AG04450 (cell line): ENCODE results near the gene C1orf105. TPM values are rescaled to one million over a fixed set of nuclear protein-coding genes. Genes with fewer than 3 reads are reported as not detected.

Source experiments
- CTCF ChIA-PET: fragments of 300-600, 350-600 bp; formaldehyde crosslinking; extraction: SDS; loops from one replicate; lab custom pipeline; 2022; ENCODE audit warnings: antibody characterized with exemption, inconsistent platforms; lab: Charles Lee
- POLR2A ChIA-PET: fragments of 350-600 bp; formaldehyde crosslinking; extraction: SDS; loops from one replicate; lab custom pipeline; 2021; ENCODE audit warnings: antibody characterized with exemption, inconsistent platforms; lab: Yijun Ruan, JAX
- DNase-seq: peaks from one replicate; pipeline ENCODE4 v3.0.0-alpha.2; 2011; ENCODE audit warnings: low read depth, low spot score
- H3K27ac ChIP-seq: one replicate; pipeline ENCODE4 v1.5.1; 2012; ENCODE audit warnings: low read depth, low read length, control low read depth
- H3K27me3 ChIP-seq: one replicate; pipeline ENCODE4 v1.6.0; 2012; ENCODE audit warnings: low read length; ENCODE audit not compliant: control insufficient read depth, insufficient read depth
- H3K4me3 ChIP-seq: 2 replicates; pipeline ENCODE4 v1.5.1; 2011; ENCODE audit warnings: mild to moderate bottlenecking, low read depth, low read length, control low read depth
- H3K9me3 ChIP-seq: 2 replicates; pipeline ENCODE4 v1.5.1; 2012; ENCODE audit warnings: low read length; ENCODE audit not compliant: control insufficient read depth, insufficient read depth
- CTCF ChIP-seq: IDR thresholded peaks from 2 replicates; pipeline ENCODE4 v1.5.1; 2011; ENCODE audit warnings: low read depth, low read length, control low read depth, inconsistent platforms
- polyA plus RNA-seq: library from polyadenylated mRNA; depleted of rRNA; stranded (reverse); fragments of >200 nt; gene quantifications from 2 replicates; pipeline ENCODE4 v1.2.3, GENCODE V29; 2011

Gene C1orf105
- polyA plus RNA-seq, 1 experiment: not detected

DNA sequence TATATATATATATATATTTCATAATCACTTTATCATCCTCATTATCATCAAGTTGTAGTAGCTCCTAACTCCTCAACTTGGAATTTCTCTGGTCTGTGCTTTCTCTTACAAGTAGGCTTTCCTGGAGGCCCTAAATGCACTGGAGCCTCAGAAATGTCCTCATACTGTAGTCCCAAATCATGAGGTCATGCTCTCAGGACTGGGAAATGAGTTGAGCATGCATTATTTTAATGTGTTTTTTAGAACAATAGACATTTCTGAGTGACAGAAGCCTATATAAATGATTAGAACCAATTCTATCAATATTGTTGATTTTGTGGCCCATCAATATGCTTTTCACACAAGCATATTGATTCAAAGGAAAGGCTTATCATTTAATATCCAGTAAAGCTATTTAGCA, 42.9 kb upstream of the C1orf105 start:
- no peak for TF ChIP-seq CTCF
- Histone ChIP-seq H3K4me3 (no peak overlapping the region), H3K9me3 (no peaks in the 10 kb centered on the region), H3K27me3 (no peaks in the 10 kb centered on the region), H3K27ac (no peak overlapping the region)
- DNase-seq: no peak
- CTCF ChIA-PET: no interaction called here
- POLR2A ChIA-PET: no interaction called here

DNA sequence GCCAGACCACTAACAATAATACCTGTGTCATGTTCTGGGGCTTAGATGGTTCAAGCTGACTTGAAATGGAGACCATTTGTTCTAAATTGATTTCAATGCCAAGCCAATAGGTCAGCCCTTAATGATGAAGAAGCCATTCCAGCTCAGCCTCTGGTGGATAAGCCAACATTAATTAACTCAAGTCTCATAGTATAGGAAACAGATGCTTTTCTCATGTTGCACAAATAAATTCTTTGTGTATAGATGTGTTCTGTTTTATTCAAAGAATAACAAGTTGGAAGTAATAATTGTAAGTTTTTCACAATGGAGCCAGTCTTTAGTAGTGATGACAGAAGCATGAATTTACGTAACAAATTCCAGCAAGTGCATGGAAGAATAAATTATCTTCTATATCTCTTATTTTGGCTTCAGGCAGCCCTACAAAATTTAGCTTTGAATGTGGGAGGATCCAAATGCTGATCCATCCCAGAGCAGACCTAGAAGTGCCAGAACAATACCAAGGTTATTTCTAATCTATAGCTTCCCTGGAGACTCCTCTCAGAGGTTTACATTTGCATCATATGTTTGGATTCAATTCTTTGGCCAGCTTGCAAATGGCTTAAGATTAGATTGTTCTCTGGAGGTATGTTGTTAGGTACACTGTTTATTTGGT, 42.2 kb upstream of the C1orf105 start:
- no peaks in the 10 kb centered on the region for H3K27me3 ChIP-seq
- POLR2A ChIA-PET: no interaction called here
- no peak for DNase-seq
- no peak overlapping the region for H3K27ac ChIP-seq
- TF ChIP-seq CTCF: no peak
- CTCF ChIA-PET: interaction anchor here (1.3 kb wide), 1 partner anchor 21 kb away, joined by 3 read pairs; no protein-coding TSS in a partner anchor
- H3K9me3 ChIP-seq: no peaks in the 10 kb centered on the region
- no peak overlapping the region for H3K4me3 ChIP-seq

DNA sequence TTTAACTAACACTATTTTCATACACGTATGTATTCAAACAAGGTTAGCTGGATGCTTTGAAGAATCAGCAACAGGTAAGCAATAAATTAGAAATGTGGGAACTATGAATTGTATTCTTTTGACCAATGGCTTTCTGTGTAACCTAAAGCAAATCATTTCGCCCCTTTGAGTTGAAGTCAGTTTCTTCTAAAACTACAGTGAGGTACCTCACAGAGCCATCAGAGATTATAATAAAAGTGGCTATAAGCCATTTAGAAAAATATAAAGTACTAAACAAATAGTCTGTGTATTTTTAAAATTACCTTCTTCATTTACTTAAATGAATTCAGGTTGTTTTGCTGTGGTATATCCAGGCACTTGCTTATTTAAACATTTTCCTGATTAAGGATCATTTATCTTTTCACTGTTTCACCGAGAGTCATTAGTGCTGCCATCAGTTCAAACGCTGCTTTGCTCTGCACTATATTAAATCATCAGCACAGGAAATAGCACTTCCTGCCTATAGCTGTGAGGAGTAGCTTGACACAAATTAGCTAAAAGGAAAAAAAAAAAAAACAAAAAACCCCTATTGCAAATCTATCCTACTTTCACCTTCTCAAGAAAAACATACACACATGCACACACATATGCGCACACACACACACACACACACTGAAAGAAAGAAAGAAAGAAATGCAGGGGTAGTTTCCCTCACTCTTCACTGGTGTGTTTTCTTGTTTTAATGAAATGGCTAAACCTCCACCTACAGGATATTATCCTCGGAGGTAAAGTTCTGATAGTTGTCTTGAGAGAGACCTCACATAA, 39.8 kb upstream of the C1orf105 start:
- CTCF ChIA-PET: interaction anchor here (0.6 kb wide), 1 partner anchor 34 kb away, joined by 4 read pairs; no protein-coding TSS in a partner anchor
- no peak for DNase-seq
- Histone ChIP-seq H3K27ac (no peak overlapping the region), H3K9me3 (no peaks in the 10 kb centered on the region), H3K27me3 (no peaks in the 10 kb centered on the region), H3K4me3 (no peak overlapping the region)
- POLR2A ChIA-PET: interaction anchor here (0.6 kb wide), 2 partner anchors 22 to 37 kb away, joined by 3 to 6 read pairs; no protein-coding TSS in a partner anchor
- TF ChIP-seq CTCF: no peak

DNA sequence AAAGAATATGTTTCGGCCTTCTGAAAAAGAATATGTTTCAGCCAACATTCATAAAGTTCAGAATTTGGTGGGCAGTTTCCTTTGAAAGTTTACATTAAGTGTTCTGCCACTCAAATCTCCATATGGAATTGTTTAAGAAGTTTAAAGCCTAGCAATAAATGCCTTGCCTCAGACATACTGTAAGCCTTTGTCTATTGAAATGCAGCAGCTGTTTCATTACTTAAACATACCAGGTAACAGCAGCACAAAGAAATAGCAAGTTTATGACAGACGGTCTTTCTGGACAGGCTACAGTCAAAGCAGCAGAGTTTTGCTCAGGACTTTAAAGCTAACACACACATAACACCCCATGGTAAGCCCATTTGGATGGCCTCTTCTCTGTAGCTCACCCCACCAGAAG, 38.5 kb upstream of the C1orf105 start:
- Histone ChIP-seq H3K27me3 (no peaks in the 10 kb centered on the region), H3K9me3 (no peaks in the 10 kb centered on the region), H3K4me3 (no peak overlapping the region), H3K27ac (no peak overlapping the region)
- no peak for TF ChIP-seq CTCF
- ChIA-PET CTCF (no interaction called here), POLR2A (interaction anchor here (0.6 to 1.1 kb wide), 2 partner anchors 23 to 98 kb away, joined by 3 to 5 read pairs; no protein-coding TSS in a partner anchor)
- DNase-seq: no peak

DNA sequence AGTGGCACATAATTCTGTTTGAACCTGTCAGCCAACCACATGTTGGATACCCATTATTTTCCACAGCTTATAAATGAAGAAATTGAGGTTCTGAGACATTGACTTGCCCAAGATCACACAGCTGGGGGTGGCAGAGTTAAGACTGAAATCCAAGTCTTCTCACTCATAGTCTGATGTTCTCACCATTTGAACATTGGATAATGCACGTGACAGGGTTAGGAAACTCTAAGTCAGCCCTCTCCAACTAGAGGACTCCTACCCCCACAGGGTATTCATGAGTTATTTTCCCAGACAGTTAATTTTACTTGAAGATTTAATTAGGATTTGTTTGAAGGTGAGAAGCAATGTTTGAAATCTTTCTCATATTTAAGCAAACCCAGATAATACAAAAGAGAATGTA, 38.1 kb upstream of the C1orf105 start:
- ChIA-PET POLR2A (interaction anchor here (0.6 to 1.1 kb wide), 3 partner anchors 24 to 202 kb away, joined by 3 to 6 read pairs (median 5); no protein-coding TSS in a partner anchor), CTCF (no interaction called here)
- H3K27ac ChIP-seq: no peak overlapping the region
- no peak for DNase-seq
- no peaks in the 10 kb centered on the region for H3K9me3 ChIP-seq
- TF ChIP-seq CTCF: no peak
- H3K4me3 ChIP-seq: no peak overlapping the region
- H3K27me3 ChIP-seq: no peaks in the 10 kb centered on the region
